T-helper 2 cell (primary cell): ENCODE results near the gene TYK2.
A peak's percentile ranks its signal among the peaks of the same experiment; 100 is the strongest.
"Not testable (repeated sequence)": the region's sequence is repeated elsewhere in the genome, so short reads cannot be mapped to it uniquely, and the experiment has no call there.

ENCODE experiments used
- DNase-seq, 5 experiments: peaks; one replicate each; pipeline versions ENCODE4 v3.0.0 to v3.0.0-alpha.2; 2012 to 2022
- total RNA-seq, 2 donors: gene quantifications; one replicate each; lab custom pipeline; 2026; lab: John Stamatoyannopoulos, UW

The TYK2 gene
- 177 to 211 reads per million in 2 donors for total RNA-seq

- peak; percentile 87 to 99 (median 93) for DNase-seq
Observed at GRCh38 chr19:10380313-10381102, at the start of gene TYK2. Gene TYK2, minus strand, starts transcription at chr19:10380572. Its CDS starts 2,166 bp downstream, at chr19:10378406.

- no peak for DNase-seq
Observed at GRCh38 chr19:10428996-10429381, 48.6 kb upstream of the TYK2 start.

GRCh38 chr19:10427169-10427568 lies 46.8 kb upstream of the TYK2 start:
- no peak for DNase-seq

- peak in 4 of 5 experiments; percentile 47 to 71 (median 54) for DNase-seq
Observed at GRCh38 chr19:10424011-10424637, 43.8 kb upstream of the TYK2 start.

GRCh38 chr19:10422846-10423245 lies 42.5 kb upstream of the TYK2 start:
- no peak for DNase-seq

- DNase-seq, result no peak
Observed at GRCh38 chr19:10422046-10422461, 41.7 kb upstream of the TYK2 start.

GRCh38 chr19:10421240-10422045 lies 41.1 kb upstream of the TYK2 start:
- DNase-seq, result peak in 1 of 5 experiments; percentile 69

GRCh38 chr19:10420444-10421239 lies 40.3 kb upstream of the TYK2 start, which contains the start of gene PDE4A:
Gene PDE4A, plus strand, starts transcription at chr19:10420538. Its CDS starts 227 bp downstream, at chr19:10420765.
- DNase-seq, result peak in 3 of 5 experiments; percentile 42 to 88 (median 50)

- DNase-seq, result peak in 3 of 5 experiments; percentile 25 to 89 (median 63)
Observed at GRCh38 chr19:10419646-10420443, 39.5 kb upstream of the TYK2 start.

GRCh38 chr19:10419200-10419645 lies 38.9 kb upstream of the TYK2 start:
- no peak for DNase-seq

GRCh38 chr19:10418485-10419199 lies 38.3 kb upstream of the TYK2 start:
- DNase-seq, result peak in 1 of 5 experiments; percentile 47

GRCh38 chr19:10418235-10418484 lies 37.8 kb upstream of the TYK2 start:
- no peak for DNase-seq

- DNase-seq, result no peak
Observed at GRCh38 chr19:10417541-10418234, 37.3 kb upstream of the TYK2 start.

GRCh38 chr19:10416380-10417257 lies 36.2 kb upstream of the TYK2 start:
- DNase-seq, result peak; percentile 88 to 99 (median 98)

- DNase-seq, result no peak
Observed at GRCh38 chr19:10416083-10416379, 35.7 kb upstream of the TYK2 start.

GRCh38 chr19:10412257-10412977 lies 32.0 kb upstream of the TYK2 start:
- peak in 1 of 5 experiments; percentile 94 for DNase-seq

- not testable (repeated sequence) for DNase-seq
Observed at GRCh38 chr19:10411224-10411623, 30.9 kb upstream of the TYK2 start.

GRCh38 chr19:10408511-10409283 lies 28.3 kb upstream of the TYK2 start:
- DNase-seq, result peak in 3 of 5 experiments; percentile 30 to 96 (median 68)
